HUES64 (cell line): ENCODE measurements around the gene NADSYN1.

Source experiments
- H3K27ac ChIP-seq: 2 replicates; pipeline ENCODE4 v1.7.0; 2013; ENCODE audit warnings: low read depth, low read length, inconsistent platforms
- H3K27me3 ChIP-seq: 2 replicates; pipeline ENCODE4 v1.6.1; 2013; ENCODE audit warnings: mild to moderate bottlenecking, low read length; ENCODE audit not compliant: insufficient read depth
- H3K36me3 ChIP-seq: 2 replicates; pipeline ENCODE4 v1.6.1; 2013; ENCODE audit warnings: mild to moderate bottlenecking, low read length; ENCODE audit not compliant: insufficient read depth
- H3K4me1 ChIP-seq: 2 replicates; pipeline ENCODE4 v1.6.1; 2013; ENCODE audit warnings: mild to moderate bottlenecking, low read length, moderate library complexity; ENCODE audit not compliant: insufficient read depth
- H3K4me3 ChIP-seq: 2 replicates; pipeline ENCODE4 v1.5.1; 2013; ENCODE audit warnings: mild to moderate bottlenecking, low read length, moderate library complexity
- H3K9ac ChIP-seq: 2 replicates; pipeline ENCODE4 v1.6.1; 2013; ENCODE audit warnings: mild to moderate bottlenecking, low read depth, low read length
- H3K9me3 ChIP-seq: 2 replicates; pipeline ENCODE4 v1.6.1; 2013; ENCODE audit warnings: low read depth, low read length; ENCODE audit not compliant: insufficient read depth
- WGBS: fragments of 150-250, 120-280 bp; methylation state at CpG from one replicate; pipeline ENCODE4 v1.1.7; 2013; ENCODE audit warnings: missing lambda C conversion rate; 5-methylcytosine and 5-hydroxymethylcytosine counted together

NADSYN1 gene

GRCh38 chr11:71544525-71545214 is 91.7 kb downstream of the NADSYN1 start:
- H3K27me3 ChIP-seq, result no peaks in the 10 kb centered on the region; the same call in 1 of the 2 replicates
- no peak overlapping the region for H3K4me3 ChIP-seq
- no peaks in the 10 kb centered on the region for H3K9me3 ChIP-seq
- 53% methylated on average over 4 of the region's 6 CpGs for WGBS
- H3K27ac ChIP-seq, result no peak overlapping the region
- no peak overlapping the region for H3K9ac ChIP-seq
- no peaks in the 10 kb centered on the region for H3K36me3 ChIP-seq
- H3K4me1 ChIP-seq, result peaks cover 7% of the 10 kb centered on the region; the same call in 1 of the 2 replicates

- no peaks in the 10 kb centered on the region for H3K36me3 ChIP-seq
- H3K9ac ChIP-seq, result no peak overlapping the region
- H3K4me1 ChIP-seq, result peaks cover 7% of the 10 kb centered on the region; the same call in 1 of the 2 replicates
- no peaks in the 10 kb centered on the region; the same call in 1 of the 2 replicates for H3K27me3 ChIP-seq
- no peaks in the 10 kb centered on the region for H3K9me3 ChIP-seq
- no peak overlapping the region for H3K27ac ChIP-seq
- WGBS, result 94% methylated on average over 12 of the region's 12 CpGs
- no peak overlapping the region for H3K4me3 ChIP-seq
Measured at GRCh38 chr11:71545405-71545966, 92.5 kb downstream of the NADSYN1 start.

DNA sequence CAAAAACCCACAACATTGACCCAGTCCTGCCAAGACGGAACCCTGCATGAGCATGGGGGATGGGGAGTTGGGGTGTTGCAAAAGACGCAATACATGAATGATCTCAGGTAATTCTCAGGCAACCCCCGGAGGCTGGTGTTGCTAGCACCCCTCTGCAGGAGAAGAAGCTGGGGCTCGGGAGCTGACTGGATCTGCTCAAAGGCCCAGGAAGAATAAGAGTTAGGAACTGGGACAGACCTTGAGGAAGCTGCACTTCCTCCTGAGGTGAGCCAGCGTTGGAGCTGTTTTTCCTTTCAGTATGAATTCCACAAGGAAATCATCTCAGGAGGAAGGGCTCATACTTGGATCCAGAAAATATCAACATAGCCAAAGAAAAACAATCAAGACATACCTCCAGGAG is 95.1 kb downstream of the NADSYN1 start, which contains the start of gene KRTAP5-9:
Gene KRTAP5-9 (plus strand): TSS at position 301 of the 400 bp plus-strand sequence. CDS start 238 bp downstream, outside the sequence.
- no peak within 1 kb of the TSS for H3K4me3 ChIP-seq
- H3K9ac ChIP-seq, result no peak within 1 kb of the TSS
- no peaks in the 10 kb centered on the region for H3K9me3 ChIP-seq
- no peak within 1 kb of the TSS for H3K27ac ChIP-seq
- WGBS, result 89% methylated on average over 5 of the region's 5 CpGs
- no peaks in the 10 kb centered on the region for H3K36me3 ChIP-seq
- peaks cover 7% of the 10 kb centered on the region; the same call in 1 of the 2 replicates for H3K4me1 ChIP-seq
- no peaks in the 10 kb centered on the region; the same call in 1 of the 2 replicates for H3K27me3 ChIP-seq

DNA sequence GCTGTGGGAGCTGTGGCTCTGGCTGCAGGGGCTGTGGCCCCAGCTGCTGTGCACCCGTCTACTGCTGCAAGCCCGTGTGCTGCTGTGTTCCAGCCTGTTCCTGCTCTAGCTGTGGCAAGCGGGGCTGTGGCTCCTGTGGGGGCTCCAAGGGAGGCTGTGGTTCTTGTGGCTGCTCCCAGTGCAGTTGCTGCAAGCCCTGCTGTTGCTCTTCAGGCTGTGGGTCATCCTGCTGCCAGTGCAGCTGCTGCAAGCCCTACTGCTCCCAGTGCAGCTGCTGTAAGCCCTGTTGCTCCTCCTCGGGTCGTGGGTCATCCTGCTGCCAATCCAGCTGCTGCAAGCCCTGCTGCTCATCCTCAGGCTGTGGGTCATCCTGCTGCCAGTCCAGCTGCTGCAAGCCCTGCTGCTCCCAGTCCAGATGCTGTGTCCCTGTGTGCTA is 95.7 kb downstream of the NADSYN1 start:
- no peaks in the 10 kb centered on the region for H3K36me3 ChIP-seq
- H3K4me3 ChIP-seq, result no peak overlapping the region
- peaks cover 5% of the 10 kb centered on the region; the same call in 1 of the 2 replicates for H3K4me1 ChIP-seq
- H3K9me3 ChIP-seq, result no peaks in the 10 kb centered on the region
- WGBS, result 88% methylated on average over 5 of the region's 5 CpGs
- H3K9ac ChIP-seq, result no peak overlapping the region
- no peak overlapping the region for H3K27ac ChIP-seq
- no peaks in the 10 kb centered on the region; the same call in 1 of the 2 replicates for H3K27me3 ChIP-seq
